ENCODE data around the gene ASB18.

ASB18 gene

GRCh38 chr2:236219411-236219810 lies 44.8 kb downstream of the ASB18 start:
- no peak for DNase-seq (ENCODE audit: low read depth)
- no peak for TF ChIP-seq CTCF (IDR thresholded peaks at IDR 0.05; ENCODE audit: control insufficient read depth, extremely low read depth, insufficient read depth)
- no peak overlapping the region for H3K4me3 ChIP-seq (ENCODE audit: low read depth, low read length)

- TF ChIP-seq CTCF (IDR thresholded peaks at IDR 0.05; ENCODE audit: control insufficient read depth, extremely low read depth, insufficient read depth): no peak
- DNase-seq (ENCODE audit: low read depth): no peak
- no peak overlapping the region for H3K4me3 ChIP-seq (ENCODE audit: low read depth, low read length)
Measured at GRCh38 chr2:236217926-236218325, 46.3 kb downstream of the ASB18 start.

GRCh38 chr2:236216711-236217110 lies 47.5 kb downstream of the ASB18 start:
- no peak for TF ChIP-seq CTCF (IDR thresholded peaks at IDR 0.05; ENCODE audit: control insufficient read depth, extremely low read depth, insufficient read depth)

GRCh38 chr2:236215761-236216333 lies 48.4 kb downstream of the ASB18 start:
- no peak for TF ChIP-seq CTCF (IDR thresholded peaks at IDR 0.05; ENCODE audit: control insufficient read depth, extremely low read depth, insufficient read depth)
- no peak overlapping the region for H3K4me3 ChIP-seq (ENCODE audit: low read depth, low read length)
- no peak for DNase-seq (ENCODE audit: low read depth)

More at GRCh38 chr2:236216711-236217110, 47.5 kb downstream of the ASB18 start:
- no peak overlapping the region for H3K4me3 ChIP-seq (ENCODE audit: low read depth, low read length)
- no peak for DNase-seq (ENCODE audit: low read depth)

GRCh38 chr2:236215196-236215595 lies 49.0 kb downstream of the ASB18 start:
- no peak overlapping the region for H3K4me3 ChIP-seq (ENCODE audit: low read depth, low read length)
- DNase-seq (ENCODE audit: low read depth): no peak
- TF ChIP-seq CTCF (IDR thresholded peaks at IDR 0.05; ENCODE audit: control insufficient read depth, extremely low read depth, insufficient read depth): no peak

- DNase-seq (ENCODE audit: low read depth): no peak
- no peak for TF ChIP-seq CTCF (IDR thresholded peaks at IDR 0.05; ENCODE audit: control insufficient read depth, extremely low read depth, insufficient read depth)
- H3K4me3 ChIP-seq (ENCODE audit: low read depth, low read length): no peak overlapping the region
Measured at GRCh38 chr2:236214376-236214995, 49.7 kb downstream of the ASB18 start.

GRCh38 chr2:236211296-236211695 lies 52.9 kb downstream of the ASB18 start:
- DNase-seq (ENCODE audit: low read depth): no peak
- TF ChIP-seq CTCF (IDR thresholded peaks at IDR 0.05; ENCODE audit: control insufficient read depth, extremely low read depth, insufficient read depth): no peak
- H3K4me3 ChIP-seq (ENCODE audit: low read depth, low read length): no peak overlapping the region
